Stimulated activated CD4-positive, alpha-beta T cell treated with anti-CD3 and anti-CD28 coated beads, TNF-alpha, amount 100 ng/mL, for 24 hours (primary cell): ENCODE results near the gene RPS6KA3.
"Not testable (repeated sequence)": the region's sequence is repeated elsewhere in the genome, so short reads cannot be mapped to it uniquely, and the experiment has no call there.

ENCODE experiments used
- DNase-seq, 3 experiments: peaks; one replicate each; pipeline ENCODE4 v3.0.0-alpha.2; 2020; ENCODE audit warnings: low read depth in 3 of 3

The RPS6KA3 gene

DNA sequence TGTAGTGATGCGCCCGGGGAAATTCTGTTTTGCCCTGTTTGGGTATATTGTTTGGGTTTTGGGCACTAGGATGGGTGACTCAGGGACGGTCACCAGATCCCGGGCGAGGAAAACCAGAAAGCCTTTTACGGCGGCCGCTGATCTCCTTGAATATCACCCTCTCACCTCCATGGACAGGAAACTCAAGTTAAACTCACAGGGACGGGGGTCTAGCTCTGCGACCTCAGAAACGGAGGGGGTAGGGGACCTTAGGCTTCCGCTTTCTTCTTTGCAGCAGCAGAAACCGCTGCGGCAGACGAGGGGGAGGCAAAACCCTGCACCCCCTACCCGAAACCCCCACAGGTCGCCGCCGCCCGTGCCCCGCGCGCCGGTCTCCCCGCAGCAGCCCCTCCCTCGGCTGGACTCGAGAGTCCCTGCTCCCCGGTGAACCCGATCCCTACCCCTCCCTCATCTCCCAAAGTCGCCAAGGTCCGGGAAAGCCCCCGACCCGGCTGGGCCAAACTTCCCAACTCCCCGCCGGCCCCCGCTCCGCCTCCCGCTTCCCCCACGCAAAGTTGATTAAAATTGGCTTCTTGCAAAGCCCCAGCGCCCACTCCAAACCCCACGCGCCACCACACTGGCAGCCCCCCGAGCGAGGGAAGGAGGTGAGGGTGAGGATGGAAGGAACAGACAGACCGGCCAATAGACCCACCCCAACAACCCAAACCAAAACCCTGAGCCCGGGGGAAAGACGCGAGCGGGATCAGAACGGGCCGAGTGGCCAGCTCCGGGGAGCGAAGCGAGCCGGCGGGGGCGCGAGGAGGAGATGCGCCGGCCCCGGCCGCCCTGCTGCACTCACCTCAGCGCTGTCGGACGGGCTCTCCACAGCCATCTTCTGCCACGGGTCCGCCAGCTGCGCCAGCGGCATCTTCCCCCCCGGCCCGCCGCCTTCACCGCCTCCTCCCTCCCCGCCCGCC lies 705 bp downstream of the RPS6KA3 start:
- peak in 1 of 3 experiments; percentile 16 for DNase-seq

DNA sequence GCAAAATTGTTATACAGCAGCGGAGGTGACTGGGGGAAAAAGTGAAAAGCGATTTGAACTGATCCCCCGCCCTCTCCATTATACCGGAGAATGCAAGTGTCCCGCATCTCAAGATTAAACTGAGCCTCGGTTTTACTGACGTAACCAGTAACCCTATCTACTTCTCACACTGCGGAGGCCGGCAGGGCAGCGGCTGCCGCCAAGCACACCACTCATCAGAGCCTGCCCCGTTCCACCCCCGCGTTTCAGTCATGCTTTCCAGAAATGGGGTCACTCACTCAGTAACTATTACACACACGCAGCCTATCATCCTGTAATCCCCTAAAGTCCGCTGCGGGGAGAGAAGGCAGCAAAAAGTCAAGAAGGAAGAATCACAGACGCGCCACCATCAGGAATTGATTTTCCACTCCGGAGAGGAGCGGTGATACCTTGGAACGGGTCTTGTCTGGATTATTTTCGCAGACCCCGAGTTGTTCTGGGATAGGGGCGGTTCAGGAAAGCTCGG lies 1.4 kb downstream of the RPS6KA3 start:
- peak in 2 of 3 experiments; percentile 22 to 73 for DNase-seq

- no peak for DNase-seq
Observed at GRCh38 chrX:20263474-20263873, 3.2 kb downstream of the RPS6KA3 start.

DNA sequence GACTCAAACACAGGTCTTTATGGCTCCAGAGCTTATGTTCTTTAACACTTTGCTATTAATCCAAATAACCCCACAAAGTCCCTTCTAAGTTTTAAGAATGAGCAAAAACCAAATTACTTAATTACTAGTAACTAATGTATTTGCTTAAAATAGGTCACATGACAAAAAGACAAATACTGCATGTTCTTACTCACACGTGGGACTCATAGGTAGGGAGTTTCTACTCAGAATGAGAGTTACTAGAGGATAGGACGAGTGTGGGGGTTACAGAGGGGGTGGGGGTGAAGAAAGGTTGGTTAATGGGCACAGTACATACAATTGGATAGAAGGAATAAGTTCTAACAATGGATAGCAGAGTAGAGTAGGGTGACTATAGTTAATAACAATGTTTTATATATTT lies 5.8 kb downstream of the RPS6KA3 start:
- DNase-seq: no peak

DNA sequence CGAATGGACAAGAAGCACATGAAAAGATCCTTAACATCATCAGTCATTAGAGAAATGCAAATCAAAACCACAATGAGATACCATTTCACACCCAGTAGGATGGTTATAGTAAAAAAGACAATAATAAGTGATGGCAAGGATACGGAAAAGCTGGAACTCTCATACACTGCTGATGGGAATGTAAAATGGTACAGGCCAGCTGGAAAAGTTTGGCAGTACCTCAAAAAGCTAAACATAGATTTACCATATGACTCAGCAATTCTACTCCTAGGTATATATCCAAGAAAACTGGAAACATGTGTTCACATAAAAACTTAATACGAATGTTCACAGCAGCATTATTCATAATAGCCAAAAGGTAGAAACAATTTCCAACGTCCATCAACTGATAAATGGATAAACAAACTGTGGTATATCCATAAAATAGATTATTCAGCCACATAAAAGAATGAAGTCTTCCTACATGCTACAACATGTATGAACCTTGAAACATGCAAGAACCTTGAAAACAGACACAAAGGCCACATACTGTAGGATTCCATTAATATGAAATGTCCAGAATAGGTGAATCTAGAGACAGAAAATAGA lies 11.9 kb downstream of the RPS6KA3 start:
- DNase-seq: no peak

DNA sequence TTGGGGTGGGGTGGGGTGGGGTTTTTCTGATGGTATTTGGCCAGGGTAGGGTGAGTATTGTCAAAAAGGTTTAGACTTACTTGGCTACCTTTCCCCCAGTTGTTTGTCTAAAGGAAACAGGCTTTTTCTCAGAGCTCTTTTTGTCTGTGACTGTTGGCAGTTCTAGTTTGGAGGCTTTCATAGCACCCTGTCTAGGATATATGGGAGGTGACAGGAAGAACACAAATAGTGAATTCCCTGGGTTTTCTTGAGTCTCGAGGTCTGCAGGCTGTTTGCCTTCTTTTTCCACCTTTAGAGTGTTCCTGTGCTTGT lies 13.5 kb downstream of the RPS6KA3 start:
- DNase-seq: no peak

- DNase-seq: peak in 2 of 3 experiments; percentile 36 to 63
Observed at GRCh38 chrX:20252381-20253231, 14.1 kb downstream of the RPS6KA3 start.

- no peak for DNase-seq
Observed at GRCh38 chrX:20251691-20252090, 15.0 kb downstream of the RPS6KA3 start.

DNA sequence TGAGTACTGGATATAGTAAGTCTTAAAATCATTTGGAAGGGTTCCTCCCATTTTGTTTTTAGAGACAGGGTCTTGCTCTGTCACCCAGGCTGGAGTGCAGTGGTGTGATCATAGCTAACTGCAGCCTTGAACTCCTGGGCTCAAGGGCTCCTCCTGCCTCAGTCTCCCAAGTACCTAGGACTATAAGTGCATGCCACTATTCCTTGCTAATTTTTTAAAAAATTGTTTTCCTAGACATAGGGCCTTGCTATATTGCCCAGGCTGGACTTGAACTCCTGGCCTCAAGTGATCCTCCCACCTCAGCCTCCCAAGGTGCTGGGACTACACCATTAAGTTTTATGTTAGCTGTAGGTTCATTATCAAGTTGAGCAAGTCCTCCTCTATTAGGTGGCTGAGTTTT lies 16.6 kb downstream of the RPS6KA3 start:
- DNase-seq: not testable (repeated sequence)

DNA sequence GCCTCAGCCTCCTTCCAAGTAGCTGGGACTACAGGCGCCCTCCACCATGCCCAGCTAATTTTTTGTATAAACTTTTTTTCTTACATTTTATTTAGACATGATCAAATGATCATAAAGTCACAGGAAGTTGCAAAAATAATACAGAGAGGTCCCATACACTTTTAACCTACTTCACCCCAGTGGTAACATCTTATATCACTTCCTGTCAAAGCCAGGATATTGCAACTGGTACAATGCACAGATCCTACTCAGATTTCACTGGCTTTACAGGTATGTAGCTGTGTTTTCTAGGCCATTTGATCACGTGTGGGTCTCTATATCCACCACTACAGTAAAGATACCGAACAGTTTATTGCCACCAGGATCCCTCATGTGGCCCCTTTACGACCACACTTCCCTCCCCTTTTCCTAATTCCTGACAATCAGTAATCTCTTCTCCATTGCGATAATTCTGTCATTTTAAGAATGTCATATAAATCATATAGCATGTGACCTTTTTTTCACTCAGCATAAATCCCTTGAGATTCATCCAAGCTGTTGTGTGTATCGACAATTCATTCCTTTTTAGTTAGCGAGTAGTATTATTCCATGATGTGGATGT lies 18.0 kb downstream of the RPS6KA3 start:
- DNase-seq: no peak

- no peak for DNase-seq
Observed at GRCh38 chrX:20244931-20245330, 21.8 kb downstream of the RPS6KA3 start.

- DNase-seq: no peak
Observed at GRCh38 chrX:20240201-20240600, 26.5 kb downstream of the RPS6KA3 start.

DNA sequence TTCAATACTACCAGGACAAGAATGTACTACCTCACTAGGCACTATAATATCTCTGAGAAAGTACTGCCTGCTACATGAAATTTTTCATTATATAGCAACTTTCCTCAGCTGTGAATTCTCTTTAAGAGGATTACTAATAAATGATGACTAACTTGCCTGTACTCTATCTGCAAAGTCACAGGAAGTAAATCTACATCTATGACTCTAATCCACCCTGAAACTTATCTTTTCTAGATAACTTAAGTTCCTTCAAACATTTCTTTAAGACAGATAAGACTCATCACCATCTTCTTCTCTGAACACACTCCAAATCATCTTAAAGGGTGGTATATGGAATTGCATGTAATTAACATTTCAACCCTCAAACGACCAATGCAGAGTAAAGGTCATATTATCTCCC lies 28.8 kb downstream of the RPS6KA3 start:
- DNase-seq: no peak

DNA sequence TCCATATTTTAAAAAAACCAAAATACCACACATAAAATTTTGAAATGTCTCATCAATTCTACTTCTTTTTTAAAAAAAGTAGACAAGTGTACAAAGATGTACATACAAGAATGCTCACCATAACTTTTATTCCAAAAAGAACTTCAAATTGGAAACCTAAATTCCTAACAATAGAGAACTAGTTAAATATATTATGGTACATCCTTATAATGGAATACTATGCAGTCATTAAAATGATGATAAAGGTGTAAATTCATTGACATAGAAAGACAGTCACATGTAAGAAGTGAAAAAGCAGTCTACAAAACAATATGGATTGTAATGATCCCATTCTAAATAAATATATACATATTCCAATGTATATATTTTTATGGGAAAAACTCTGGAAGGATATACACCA lies 31.0 kb downstream of the RPS6KA3 start:
- DNase-seq: no peak

- no peak for DNase-seq
Observed at GRCh38 chrX:20233336-20233735, 33.4 kb downstream of the RPS6KA3 start.

GRCh38 chrX:20231598-20231997 lies 35.1 kb downstream of the RPS6KA3 start:
- DNase-seq: no peak

GRCh38 chrX:20230406-20230805 lies 36.3 kb downstream of the RPS6KA3 start:
- no peak for DNase-seq

- no peak for DNase-seq
Observed at GRCh38 chrX:20229155-20229554, 37.6 kb downstream of the RPS6KA3 start.

GRCh38 chrX:20228245-20228644 lies 38.5 kb downstream of the RPS6KA3 start:
- no peak for DNase-seq

GRCh38 chrX:20227116-20227515 lies 39.6 kb downstream of the RPS6KA3 start:
- DNase-seq: no peak

DNA sequence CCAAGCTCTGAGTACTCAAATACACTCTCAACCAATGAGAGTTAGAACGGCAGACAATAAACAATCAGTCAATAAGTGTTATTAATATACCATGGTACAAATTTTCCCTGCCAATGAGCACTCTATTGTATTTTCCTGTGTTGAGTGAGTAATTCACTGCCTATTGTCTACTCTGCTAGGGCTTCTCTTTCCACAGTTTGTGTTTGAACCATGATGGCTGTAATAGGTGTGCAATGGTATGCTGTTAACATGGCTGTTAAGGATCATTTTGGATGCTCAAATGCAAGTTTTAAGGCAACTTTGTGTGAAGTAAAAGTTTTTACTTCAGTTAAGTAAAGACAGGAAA lies 41.2 kb downstream of the RPS6KA3 start:
- no peak for DNase-seq
